Cardiac fibroblast (primary cell): ENCODE results near the gene IFT20.
A peak's percentile ranks its signal among the peaks of the same experiment; 100 is the strongest.

Source experiments
- DNase-seq, 2 donors: peaks; one replicate each; pipeline versions ENCODE4 v3.0.0 to v3.0.0-alpha.2; 2010; ENCODE audit warnings: low read depth in 2 of 2
- H3K4me3 ChIP-seq, 2 donors: replicated peaks in 1 of 2; 1 replicate in 1 of 2; 2 replicates in 1 of 2; pipeline ENCODE4 v1.5.1; 2011; ENCODE audit warnings: low read depth in 2 of 2, low read length in 2 of 2, mild to moderate bottlenecking in 2 of 2, moderate library complexity in 1 of 2
- TF ChIP-seq, protein P1 (sequence below): IDR thresholded peaks from one replicate; pipeline ENCODE4 v1.5.1; 2011; ENCODE audit warnings: low read depth, mild to moderate bottlenecking, low read length, inconsistent platforms

IFT20 gene

DNA sequence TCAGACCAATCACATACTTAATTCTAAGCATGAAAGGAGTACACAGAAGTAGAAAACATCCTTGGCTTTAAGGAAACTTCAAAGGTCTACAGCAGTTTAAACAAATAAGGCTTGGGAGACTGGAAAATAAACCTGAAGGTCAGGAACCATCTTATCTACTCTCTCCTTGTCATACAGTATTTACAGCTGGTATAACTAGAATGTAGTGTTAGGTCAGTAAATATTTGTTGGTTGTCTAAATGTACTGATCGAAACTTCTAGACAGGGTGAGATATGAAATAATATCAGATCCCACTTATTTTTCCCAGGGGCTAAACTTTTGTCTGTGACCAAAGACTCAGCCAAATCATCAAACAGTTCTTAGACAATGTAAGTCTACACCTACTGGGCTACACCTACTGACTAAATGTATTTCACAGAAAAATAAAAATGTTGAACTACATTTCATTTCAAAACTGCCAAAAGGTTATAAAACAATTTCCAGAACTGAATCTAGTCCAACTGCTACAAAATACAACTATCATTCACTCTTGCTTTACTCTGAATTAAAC lies 43.4 kb downstream of the IFT20 start:
- no peak for DNase-seq
- TF ChIP-seq, protein P1, sequence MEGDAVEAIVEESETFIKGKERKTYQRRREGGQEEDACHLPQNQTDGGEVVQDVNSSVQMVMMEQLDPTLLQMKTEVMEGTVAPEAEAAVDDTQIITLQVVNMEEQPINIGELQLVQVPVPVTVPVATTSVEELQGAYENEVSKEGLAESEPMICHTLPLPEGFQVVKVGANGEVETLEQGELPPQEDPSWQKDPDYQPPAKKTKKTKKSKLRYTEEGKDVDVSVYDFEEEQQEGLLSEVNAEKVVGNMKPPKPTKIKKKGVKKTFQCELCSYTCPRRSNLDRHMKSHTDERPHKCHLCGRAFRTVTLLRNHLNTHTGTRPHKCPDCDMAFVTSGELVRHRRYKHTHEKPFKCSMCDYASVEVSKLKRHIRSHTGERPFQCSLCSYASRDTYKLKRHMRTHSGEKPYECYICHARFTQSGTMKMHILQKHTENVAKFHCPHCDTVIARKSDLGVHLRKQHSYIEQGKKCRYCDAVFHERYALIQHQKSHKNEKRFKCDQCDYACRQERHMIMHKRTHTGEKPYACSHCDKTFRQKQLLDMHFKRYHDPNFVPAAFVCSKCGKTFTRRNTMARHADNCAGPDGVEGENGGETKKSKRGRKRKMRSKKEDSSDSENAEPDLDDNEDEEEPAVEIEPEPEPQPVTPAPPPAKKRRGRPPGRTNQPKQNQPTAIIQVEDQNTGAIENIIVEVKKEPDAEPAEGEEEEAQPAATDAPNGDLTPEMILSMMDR: no peak
- H3K4me3 ChIP-seq: no peak overlapping the region

DNA sequence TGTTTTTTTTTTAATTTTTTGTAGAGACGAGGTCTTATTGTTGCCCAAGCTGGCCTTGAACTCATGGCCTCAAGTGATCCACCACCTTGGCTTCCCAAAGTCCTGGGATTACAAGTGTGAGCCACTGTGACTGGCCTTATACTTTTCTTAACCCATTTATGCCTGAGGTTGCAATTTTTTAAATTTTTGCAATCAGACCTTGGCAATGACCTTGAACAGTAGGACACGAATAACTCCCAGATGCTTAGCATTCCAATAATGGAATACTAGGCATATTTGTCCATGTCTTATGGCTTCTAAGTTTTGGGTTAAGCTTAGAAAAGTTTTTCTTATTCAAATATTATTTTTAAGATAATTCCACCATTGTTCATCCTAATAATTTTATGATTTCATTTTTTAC lies 44.6 kb downstream of the IFT20 start:
- no peak for DNase-seq
- TF ChIP-seq, protein P1: no peak

DNA sequence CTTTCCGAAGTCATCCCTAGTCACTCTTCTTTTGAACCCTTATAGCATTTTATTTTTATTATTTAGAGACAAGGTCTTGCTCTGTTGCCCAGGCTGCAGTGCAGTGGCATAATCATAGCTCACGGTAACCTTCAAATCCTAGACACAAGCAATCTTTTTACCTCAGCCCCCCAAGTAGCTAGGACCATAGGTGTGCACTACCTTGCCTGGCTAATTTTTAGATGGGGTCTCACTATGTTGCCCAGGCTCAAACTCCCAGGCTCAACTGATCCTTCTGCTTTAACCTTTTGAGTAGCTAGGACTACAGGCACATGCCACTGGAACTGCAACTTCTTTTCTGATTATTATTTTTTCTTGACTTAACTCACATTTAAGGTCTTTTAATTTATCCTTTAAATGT lies 49.3 kb downstream of the IFT20 start:
- H3K4me3 ChIP-seq: no peak overlapping the region
- TF ChIP-seq, protein P1: no peak
- DNase-seq: no peak

More for the DNA sequence above, 44.6 kb downstream of the IFT20 start:
- H3K4me3 ChIP-seq: no peak overlapping the region

DNA sequence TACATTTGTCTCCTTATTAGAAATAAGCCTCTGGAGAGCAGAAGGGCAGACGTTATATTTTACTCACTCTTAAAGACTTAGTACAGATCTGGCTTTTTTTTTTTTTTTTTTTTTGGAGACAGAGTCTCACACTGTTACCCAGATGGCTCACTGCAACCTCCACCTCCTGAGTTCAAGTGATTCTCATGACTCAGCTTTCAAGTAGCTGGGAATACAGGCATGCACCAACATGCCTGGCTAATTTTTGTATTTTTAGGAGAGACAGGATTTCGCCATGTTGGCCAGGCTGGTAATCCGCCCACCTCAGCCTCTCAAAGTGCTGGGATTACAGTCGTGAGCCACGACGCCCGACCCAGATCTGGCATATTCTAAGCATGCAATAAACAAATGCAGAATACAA lies 52.7 kb downstream of the IFT20 start:
- TF ChIP-seq, protein P1: no peak
- DNase-seq: peak; percentile 72 to 92
- H3K4me3 ChIP-seq: no peak overlapping the region

DNA sequence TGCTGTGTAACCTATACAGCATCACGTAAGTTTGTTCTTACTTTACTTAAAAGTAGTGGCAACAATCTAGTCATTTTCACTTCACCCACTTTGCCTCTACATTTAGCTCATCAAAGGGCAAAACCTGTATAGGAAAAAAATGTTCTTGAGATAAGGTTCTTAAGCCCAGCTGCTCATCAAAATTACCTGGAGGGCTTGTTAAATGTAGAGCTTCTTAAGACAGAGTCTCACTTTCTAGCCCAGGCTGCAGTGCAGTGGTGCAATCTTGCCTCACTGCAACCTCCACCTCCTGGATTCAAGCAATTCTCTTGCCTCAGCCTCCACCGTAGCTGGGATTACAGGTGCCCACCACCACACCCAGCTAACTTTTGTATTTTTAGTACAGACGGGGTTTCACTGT lies 54.4 kb downstream of the IFT20 start:
- no peak overlapping the region for H3K4me3 ChIP-seq
- no peak for DNase-seq
- TF ChIP-seq, protein P1: no peak

DNA sequence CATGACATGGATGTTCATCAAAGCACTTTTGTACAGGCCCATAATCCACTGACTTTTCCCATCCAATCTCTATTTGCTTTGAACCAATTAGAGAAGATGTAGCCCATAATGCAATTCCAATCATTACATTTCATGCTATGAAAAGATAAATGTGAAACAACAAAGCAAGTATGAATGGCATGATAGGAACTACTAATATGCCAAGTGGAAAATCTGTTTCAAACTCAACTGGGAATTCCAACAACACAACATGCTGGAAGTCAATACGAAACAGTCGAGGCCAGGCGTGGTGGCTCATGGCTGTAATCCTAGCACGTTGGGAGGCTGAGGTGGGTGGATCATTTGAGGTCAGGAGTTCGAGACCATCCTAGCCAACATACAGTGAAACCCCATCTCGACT lies 55.9 kb downstream of the IFT20 start:
- peak; percentile 24 to 58 for DNase-seq
- TF ChIP-seq, protein P1: no peak
- H3K4me3 ChIP-seq: no peak overlapping the region
